Skin epidermis (tissue), 12 donors: ENCODE measurements around the gene HECTD3.
"Not testable (repeated sequence)": the region's sequence is repeated elsewhere in the genome, so short reads cannot be mapped to it uniquely, and the experiment has no call there.

Experiments used
- H3K27ac ChIP-seq, 21 experiments: fragments of 200-600 bp; sonication (generic) in 11 of 21; one replicate each; pipeline ENCODE4 v1.5.0; 2020; ENCODE audit warnings: mild to moderate bottlenecking in 3 of 21, inconsistent platforms in 2 of 21, moderate library complexity in 2 of 21
- H3K4me3 ChIP-seq, 7 experiments: fragments of 200-600 bp; sonication (generic) in 2 of 7; one replicate each; pipeline ENCODE4 v1.5.0; 2020; ENCODE audit warnings: inconsistent platforms in 2 of 7, mild to moderate bottlenecking in 2 of 7, moderate library complexity in 1 of 7

The HECTD3 gene

GRCh38 chr1:45015683-45016082, 4.6 kb upstream of the HECTD3 start:
- no peak overlapping the region for H3K4me3 ChIP-seq
- no peak overlapping the region for H3K27ac ChIP-seq

- no peak overlapping the region for H3K27ac ChIP-seq
- H3K4me3 ChIP-seq: no peak overlapping the region
These were observed 3.4 kb upstream of the HECTD3 start for GRCh38 chr1:45014321-45015028.

GRCh38 chr1:45013551-45014209, 2.6 kb upstream of the HECTD3 start:
- H3K4me3 ChIP-seq: no peak overlapping the region
- peak overlapping the region in 1 of 21 experiments; percentile 4 for H3K27ac ChIP-seq

GRCh38 chr1:45012639-45013278, 1.6 kb upstream of the HECTD3 start:
- Histone ChIP-seq H3K27ac (peak overlapping the region in 20 of 21 experiments; percentile 7 to 94 (median 88)), H3K4me3 (peak overlapping the region; percentile 40 to 100 (median 93))

GRCh38 chr1:45011837-45012638, 914 bp upstream of the HECTD3 start, which contains the start of gene UROD:
TSS of gene UROD (plus strand) at chr1:45012254. CDS start at chr1:45012266, 12 bp downstream.
- H3K4me3 ChIP-seq: peak within 1 kb of the TSS; percentile 89 to 100 (median 93)
- peak within 1 kb of the TSS; percentile 27 to 94 (median 90) for H3K27ac ChIP-seq

- peak overlapping the region; percentile 89 to 100 (median 93) for H3K4me3 ChIP-seq
- H3K27ac ChIP-seq: peak overlapping the region; percentile 27 to 94 (median 90)
These were observed 919 bp downstream of the HECTD3 start for GRCh38 chr1:45009956-45010854.

- H3K27ac ChIP-seq: peak overlapping the region in 4 of 21 experiments; percentile 13 to 93 (median 87)
- peak overlapping the region in 3 of 7 experiments; percentile 93 to 98 (median 93) for H3K4me3 ChIP-seq
These were observed 1.7 kb downstream of the HECTD3 start for GRCh38 chr1:45009296-45009865.

GRCh38 chr1:45008516-45008915, 2.6 kb downstream of the HECTD3 start:
- no peak overlapping the region for H3K27ac ChIP-seq

GRCh38 chr1:45008076-45008475, 3.0 kb downstream of the HECTD3 start:
- no peak overlapping the region for H3K27ac ChIP-seq
- H3K4me3 ChIP-seq: no peak overlapping the region

More at GRCh38 chr1:45008516-45008915, 2.6 kb downstream of the HECTD3 start:
- H3K4me3 ChIP-seq: no peak overlapping the region

GRCh38 chr1:45007311-45007710, 3.8 kb downstream of the HECTD3 start:
- H3K27ac ChIP-seq: no peak overlapping the region

GRCh38 chr1:45005761-45006160, 5.4 kb downstream of the HECTD3 start:
- Histone ChIP-seq H3K27ac (no peak overlapping the region), H3K4me3 (no peak overlapping the region)

More at GRCh38 chr1:45007311-45007710, 3.8 kb downstream of the HECTD3 start:
- no peak overlapping the region for H3K4me3 ChIP-seq

- H3K4me3 ChIP-seq: no peak overlapping the region
- no peak overlapping the region for H3K27ac ChIP-seq
These were observed 6.7 kb downstream of the HECTD3 start for GRCh38 chr1:45004281-45004920.

- H3K4me3 ChIP-seq: no peak overlapping the region
- no peak overlapping the region for H3K27ac ChIP-seq
These were observed 7.4 kb downstream of the HECTD3 start for GRCh38 chr1:45003741-45004140.

GRCh38 chr1:45002650-45003645, 8.2 kb downstream of the HECTD3 start:
- no peak overlapping the region for H3K4me3 ChIP-seq
- H3K27ac ChIP-seq: no peak overlapping the region

GRCh38 chr1:45001576-45001975, 9.5 kb downstream of the HECTD3 start:
- peak overlapping the region in 6 of 21 experiments; percentile 26 to 50 (median 32) for H3K27ac ChIP-seq
- not testable (repeated sequence) for H3K4me3 ChIP-seq

GRCh38 chr1:45001011-45001481, 10.1 kb downstream of the HECTD3 start:
- peak overlapping the region in 10 of 21 experiments; percentile 17 to 69 (median 34) for H3K27ac ChIP-seq

More at GRCh38 chr1:45001011-45001481, 10.1 kb downstream of the HECTD3 start:
- no peak overlapping the region for H3K4me3 ChIP-seq
